Uterus (tissue), 2 donors: ENCODE measurements around the gene JMJD6.

Source experiments
- POLR2A ChIP-seq, 2 donors: fragments of 450-650 bp; IDR thresholded peaks; one replicate each; pipeline ENCODE4 v1.6.1; 2016; ENCODE audit warnings: antibody characterized with exemption in 2 of 2, mild to moderate bottlenecking in 1 of 2, moderate library complexity in 1 of 2
- TF ChIP-seq, protein P1 (sequence below), 4 experiments: fragments of 200-600 bp in 2 of 4; fragments of 450-650 bp in 2 of 4; sonication (generic) in 2 of 4; IDR thresholded peaks; one replicate each; pipeline ENCODE4 v1.5.1; 2016 to 2019; ENCODE audit warnings: antibody characterized with exemption in 4 of 4, mild to moderate bottlenecking in 2 of 4, moderate library complexity in 1 of 4

DNA sequence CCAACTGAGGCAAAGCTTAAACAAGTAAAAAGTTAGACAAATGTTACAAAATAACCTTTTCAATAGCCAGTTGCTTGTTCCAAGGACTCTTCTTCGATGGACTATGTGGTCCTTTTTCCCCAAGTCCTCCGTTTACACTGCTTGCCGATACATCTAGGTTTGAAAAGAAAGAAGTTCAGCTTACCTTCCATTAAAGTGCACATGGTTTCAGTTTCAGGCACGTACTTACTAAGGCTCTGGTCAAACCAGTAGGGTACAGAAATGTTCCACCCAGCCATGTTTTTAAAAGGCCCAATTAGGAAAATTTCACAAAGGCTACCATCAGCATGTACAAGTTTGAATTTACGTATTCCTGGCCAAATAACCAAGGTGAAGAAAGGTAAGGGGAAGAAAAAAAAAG lies 8.6 kb upstream of the JMJD6 start:
- TF ChIP-seq, protein P1, sequence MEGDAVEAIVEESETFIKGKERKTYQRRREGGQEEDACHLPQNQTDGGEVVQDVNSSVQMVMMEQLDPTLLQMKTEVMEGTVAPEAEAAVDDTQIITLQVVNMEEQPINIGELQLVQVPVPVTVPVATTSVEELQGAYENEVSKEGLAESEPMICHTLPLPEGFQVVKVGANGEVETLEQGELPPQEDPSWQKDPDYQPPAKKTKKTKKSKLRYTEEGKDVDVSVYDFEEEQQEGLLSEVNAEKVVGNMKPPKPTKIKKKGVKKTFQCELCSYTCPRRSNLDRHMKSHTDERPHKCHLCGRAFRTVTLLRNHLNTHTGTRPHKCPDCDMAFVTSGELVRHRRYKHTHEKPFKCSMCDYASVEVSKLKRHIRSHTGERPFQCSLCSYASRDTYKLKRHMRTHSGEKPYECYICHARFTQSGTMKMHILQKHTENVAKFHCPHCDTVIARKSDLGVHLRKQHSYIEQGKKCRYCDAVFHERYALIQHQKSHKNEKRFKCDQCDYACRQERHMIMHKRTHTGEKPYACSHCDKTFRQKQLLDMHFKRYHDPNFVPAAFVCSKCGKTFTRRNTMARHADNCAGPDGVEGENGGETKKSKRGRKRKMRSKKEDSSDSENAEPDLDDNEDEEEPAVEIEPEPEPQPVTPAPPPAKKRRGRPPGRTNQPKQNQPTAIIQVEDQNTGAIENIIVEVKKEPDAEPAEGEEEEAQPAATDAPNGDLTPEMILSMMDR (IDR thresholded peaks at IDR 0.05), result no peak
- TF ChIP-seq POLR2A (IDR thresholded peaks at IDR 0.05), result no peak
